GM19324 (cell line): ENCODE data around the gene FAAH2.
"Not testable (repeated sequence)": the region's sequence is repeated elsewhere in the genome, so short reads cannot be mapped to it uniquely, and the experiment has no call there.

ENCODE experiments used
- ATAC-seq: cut with Tn5 transposase; IDR thresholded peaks from one replicate; pipeline ENCODE4 v1.9.1; 2021; ENCODE audit warnings: mild to moderate bottlenecking, moderate library complexity; ENCODE audit not compliant: unreplicated experiment, low FRiP score

Gene FAAH2

GRCh38 chrX:57379296-57379695 lies 92.8 kb downstream of the FAAH2 start:
- no peak for ATAC-seq

DNA sequence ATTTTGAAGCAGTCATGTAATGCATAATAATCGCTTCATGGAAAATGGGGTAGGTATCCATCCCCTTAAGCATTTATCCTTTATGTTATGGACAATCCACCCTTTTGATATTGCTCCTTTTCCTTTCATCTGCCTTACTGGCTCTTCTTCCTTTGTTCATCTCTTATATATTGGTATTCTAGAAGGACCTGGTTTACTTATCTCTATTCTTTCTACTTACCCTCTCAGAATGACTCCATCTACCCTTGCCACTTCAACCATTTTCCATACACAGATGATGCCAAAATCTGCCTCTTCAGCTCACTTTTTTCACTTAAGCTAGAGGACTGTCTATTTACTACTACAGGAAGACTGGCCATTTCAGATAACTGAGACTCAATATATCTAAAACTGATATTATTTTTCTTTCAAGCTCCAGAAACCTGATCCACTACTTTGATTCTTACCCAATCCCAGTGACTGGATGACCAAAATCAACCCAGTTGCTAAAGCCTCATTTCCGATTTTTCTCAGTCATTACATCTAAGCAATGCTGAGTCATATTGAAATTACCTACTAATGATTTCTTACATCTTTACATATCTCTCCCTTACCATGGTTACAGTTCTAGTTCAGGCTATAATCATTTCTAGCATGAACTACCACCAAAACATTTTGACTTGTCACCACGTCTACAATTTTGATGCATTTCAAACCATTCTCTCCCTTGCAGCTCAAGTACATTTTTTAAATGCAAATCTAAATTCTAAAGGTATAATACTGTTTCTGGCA lies 93.7 kb downstream of the FAAH2 start:
- ATAC-seq, result no peak

GRCh38 chrX:57394162-57394561 lies 107.7 kb downstream of the FAAH2 start:
- ATAC-seq, result not testable (repeated sequence)

DNA sequence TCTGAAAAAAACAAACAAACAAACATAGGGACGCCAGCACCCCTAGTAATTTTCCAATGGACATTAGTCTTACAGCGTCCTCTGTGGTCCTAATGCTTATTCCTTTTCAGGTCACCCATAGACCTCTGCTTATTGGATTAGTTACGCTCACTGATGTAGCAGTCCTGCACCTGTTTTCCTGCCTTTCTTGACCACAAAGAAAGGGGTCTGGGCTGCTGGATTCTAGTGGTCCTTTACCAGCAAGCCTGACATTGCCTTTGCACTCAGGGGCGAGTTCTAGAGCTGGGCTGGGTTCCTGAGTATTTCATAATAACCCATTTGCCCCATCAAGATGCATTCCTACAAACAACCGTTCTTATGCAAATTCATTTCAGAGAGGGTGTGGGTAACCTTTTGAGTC lies 116.7 kb downstream of the FAAH2 start:
- ATAC-seq, result not testable (repeated sequence)

DNA sequence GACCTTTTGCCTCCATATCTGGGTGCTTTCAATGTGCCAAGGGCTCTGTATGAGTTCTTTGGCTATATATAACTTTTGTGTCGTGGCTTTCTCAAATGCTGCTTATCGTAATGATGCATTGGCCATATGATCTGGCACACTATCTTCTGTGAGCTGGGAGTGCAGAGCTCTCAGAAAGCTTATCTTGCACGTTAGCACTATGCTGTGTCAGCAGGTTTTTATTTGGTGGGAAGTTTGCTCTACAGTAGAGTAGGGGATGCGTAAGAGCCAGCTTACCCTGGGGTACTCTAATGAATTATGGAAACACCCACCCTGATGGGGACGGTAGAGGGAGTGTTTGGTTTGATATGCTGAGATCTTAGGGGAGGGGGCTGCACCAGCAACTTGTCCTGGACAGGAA lies 119.6 kb downstream of the FAAH2 start:
- ATAC-seq, result no peak

DNA sequence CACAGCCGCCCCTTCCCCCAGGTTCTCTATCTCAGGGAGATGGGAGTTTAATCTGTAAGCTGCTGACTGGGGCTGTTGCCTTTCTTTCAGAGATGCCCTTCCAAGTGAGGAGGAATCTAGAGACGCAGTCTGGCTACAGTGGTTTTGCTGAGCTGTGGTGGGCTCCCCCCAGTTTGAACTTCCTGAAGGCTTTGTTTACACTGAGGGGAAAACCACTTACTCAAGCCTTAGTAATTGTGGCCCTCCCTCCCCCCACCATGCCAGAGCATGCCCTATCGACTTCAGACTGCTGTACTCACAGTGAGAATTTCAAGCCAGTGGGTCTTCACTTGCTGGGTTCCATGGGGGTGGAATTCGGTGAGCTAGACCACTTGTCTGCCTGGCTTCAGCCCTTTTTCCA lies 131.3 kb downstream of the FAAH2 start:
- no peak for ATAC-seq

- no peak for ATAC-seq
Measured at GRCh38 chrX:57422289-57422688, 135.8 kb downstream of the FAAH2 start.

GRCh38 chrX:57422790-57423189 lies 136.3 kb downstream of the FAAH2 start:
- no peak for ATAC-seq

DNA sequence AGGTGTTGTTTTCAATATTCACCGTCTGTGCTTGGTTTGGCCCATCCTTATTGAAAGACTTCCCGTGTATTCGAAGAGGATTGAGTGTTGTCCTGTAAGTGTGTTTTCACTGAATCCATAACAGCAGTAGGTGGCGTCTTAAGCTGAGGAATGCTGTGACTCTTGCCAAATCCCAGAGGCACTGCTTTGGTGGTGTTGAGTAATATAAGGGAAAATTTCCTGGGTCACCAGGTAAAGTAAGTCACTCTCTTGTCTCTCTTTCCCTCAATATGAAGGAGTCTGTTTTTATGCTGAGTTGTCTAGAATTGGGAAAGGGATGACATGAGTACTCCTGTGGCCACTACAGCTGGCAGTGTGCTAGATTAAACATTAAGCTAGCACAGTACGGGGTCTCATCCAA lies 158.6 kb downstream of the FAAH2 start:
- no peak for ATAC-seq

- ATAC-seq, result no peak
Measured at GRCh38 chrX:57445832-57446231, 159.3 kb downstream of the FAAH2 start.

DNA sequence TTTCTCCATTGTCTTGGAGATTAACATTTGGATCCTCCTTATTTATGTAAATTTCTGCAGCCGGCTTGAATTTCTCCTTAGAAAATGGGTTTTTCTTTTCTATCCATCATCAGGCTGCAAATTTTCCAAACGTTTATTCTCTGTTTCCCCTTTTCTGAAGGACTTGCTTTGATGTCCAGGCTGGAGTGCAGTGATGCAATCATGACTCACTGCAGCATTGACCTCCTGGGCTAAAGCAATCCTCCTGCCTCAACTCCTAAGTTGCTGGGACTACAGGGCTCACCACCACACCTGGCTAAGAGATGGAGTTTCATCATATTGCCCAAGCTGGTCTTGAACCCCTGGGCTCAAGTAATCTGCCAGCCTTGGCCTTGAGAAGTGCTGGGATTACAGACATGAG lies 161.3 kb downstream of the FAAH2 start:
- ATAC-seq, result no peak

GRCh38 chrX:57451426-57452020 lies 165.0 kb downstream of the FAAH2 start:
- no peak for ATAC-seq

DNA sequence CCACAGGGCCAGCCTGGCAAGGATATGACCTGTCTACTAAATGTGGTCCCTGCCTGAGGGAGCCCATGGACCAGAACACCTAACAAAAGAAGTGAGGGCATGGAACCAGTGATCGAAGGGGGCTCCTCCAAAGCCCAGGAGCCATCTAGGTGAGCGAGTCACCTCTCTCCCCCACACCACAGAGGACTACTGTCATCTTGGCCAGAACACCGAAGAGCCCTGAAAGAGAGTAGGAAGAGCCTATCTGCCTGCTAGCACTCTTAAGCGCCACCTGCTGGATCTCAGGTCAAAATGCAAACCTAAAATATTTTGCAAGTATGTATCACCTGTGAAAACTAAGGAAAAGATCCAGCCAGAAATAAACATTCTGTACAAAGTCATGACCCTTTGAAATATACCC lies 167.4 kb downstream of the FAAH2 start:
- no peak for ATAC-seq

DNA sequence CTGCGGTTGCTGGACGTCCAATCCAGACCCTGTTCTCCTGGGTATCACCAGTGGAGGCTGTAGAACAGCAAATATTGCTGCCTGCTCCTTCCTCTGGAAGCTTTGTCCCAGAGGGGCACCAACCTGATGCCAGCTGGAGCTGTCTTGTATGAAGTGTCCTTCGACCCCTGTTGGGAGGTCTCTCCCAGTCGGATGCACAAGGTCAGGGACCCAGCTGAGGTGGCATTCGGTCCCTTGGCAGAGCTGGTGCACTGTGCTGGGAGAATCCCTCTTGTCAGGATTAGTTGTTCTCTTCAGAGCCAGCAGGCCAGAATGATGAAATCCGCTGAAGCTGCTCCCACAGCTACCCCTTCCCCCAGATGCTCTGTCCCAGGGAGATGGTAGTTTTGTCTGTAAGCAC lies 195.0 kb downstream of the FAAH2 start:
- ATAC-seq, result no peak

DNA sequence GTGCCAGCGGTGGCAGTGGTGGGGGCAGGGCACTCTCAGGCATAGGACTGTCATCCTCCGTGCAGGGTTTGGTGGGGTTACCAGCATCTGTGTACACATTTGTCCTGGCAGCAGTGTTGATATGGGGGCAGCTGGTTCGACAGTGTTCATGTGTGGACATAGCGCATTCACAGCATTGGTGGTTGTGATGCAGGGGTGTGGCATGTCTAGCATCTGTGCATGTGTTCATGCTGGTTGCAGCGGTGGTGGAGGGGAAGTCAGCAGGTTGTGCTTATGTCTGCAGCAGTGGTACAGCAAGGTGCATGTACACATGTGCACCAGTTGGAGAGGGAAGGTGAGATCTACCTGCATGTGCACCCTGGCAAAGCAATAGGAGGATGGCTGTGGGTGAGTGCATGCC lies 230.0 kb downstream of the FAAH2 start:
- ATAC-seq, result no peak

GRCh38 chrX:57519578-57520118 lies 233.1 kb downstream of the FAAH2 start:
- ATAC-seq, result no peak

DNA sequence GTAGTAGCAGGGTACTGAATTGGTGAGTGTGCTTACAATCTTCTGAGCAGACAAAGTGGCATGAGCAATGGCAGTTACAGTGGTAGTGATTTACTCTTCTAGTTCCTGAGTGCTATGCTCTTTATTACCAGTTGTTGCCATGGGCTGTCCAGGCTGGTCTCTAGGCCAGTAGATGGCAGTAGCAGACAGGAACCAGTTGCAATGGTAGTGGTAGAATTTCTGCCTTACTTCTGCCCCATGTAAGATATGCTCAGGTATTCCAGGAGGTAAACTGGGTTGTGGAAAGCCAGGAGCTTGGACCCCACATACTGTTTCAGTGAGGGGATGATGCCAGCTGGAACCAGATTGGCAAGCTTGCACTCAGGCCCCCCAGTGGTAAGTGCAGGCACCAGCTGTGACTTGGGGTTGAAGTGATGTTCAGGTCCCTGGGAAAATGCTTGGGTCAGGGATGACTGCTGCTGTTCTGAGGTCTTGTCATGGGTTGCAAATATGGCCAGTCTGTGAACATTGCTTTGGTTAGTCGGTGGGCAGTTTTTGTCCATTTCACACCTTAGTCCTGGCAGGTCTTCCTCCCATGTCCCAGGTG lies 242.3 kb downstream of the FAAH2 start:
- no peak for ATAC-seq
